ENCODE measurements around the gene GNPDA1.

Gene GNPDA1

DNA sequence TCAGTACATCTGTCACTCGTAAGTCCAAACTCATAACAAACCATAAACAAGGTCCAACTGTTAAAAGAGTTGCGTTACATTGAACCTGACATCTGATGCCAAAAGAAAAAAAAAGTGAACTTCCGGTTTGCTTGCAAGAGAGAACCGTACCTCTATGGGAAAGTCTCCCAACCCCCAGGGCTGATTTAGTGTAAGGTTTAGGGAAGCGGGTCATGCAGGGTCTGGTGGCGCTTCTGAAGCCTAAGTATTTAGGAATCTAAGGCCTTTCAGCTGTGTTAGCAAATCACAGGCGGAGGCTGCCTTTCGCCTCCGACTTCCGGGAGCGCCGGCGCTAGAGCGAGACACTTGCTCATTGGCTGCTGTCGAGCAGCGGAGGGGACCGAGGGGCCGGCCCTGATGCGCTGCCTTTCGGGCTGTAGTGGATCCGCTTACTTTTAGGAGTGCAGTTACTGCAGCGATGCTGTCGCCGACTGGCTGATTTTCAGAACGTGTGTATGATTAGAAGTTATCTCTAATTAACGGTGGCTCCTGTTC, 12.0 kb upstream of the GNPDA1 start:
- DNase-seq, result peak; percentile 92

DNA sequence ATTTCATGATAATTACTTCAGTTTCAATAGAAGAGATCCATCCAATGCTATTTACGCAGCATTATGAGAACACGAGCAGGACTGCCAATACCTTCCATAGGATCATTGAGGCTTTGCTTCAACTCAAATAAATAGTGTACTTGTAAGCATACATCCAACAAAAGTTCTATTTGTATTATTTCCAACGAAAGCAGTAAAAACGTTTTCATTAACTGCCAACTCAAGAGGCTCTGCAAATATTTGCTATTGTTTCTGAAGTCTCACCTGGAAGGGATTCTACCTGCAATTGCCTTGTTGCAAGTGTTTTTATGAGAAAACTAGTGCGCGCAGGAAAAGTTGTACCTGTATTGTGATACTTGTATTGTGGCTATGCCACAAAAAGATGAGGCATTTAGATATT, 11.0 kb upstream of the GNPDA1 start:
- H3K36me3 ChIP-seq (ENCODE audit: insufficient read depth, low read length), result no peaks in the 10 kb centered on the region
- peak overlapping the region; percentile 69 for H3K4me2 ChIP-seq (ENCODE audit: insufficient read depth, low read length)
- no peak for TF ChIP-seq EZH2 (IDR thresholded peaks at IDR 0.05; ENCODE audit: borderline replicate concordance, low read depth, low read length, severe bottlenecking)
- TF ChIP-seq CTCF (IDR thresholded peaks at IDR 0.05; ENCODE audit: borderline replicate concordance, extremely low read depth, low read length, poor library complexity, severe bottlenecking), result no peak
- no peak overlapping the region for H3K27ac ChIP-seq (ENCODE audit: low read length)
- H3K79me2 ChIP-seq (ENCODE audit: insufficient read depth, low read length), result no peaks in the 10 kb centered on the region
- DNase-seq (no peak), ATAC-seq (ENCODE audit: insufficient read depth, low read depth) (no peak)
- H4K20me1 ChIP-seq (ENCODE audit: insufficient read depth, low read length), result no peaks in the 10 kb centered on the region
- no peaks in the 10 kb centered on the region for H3K27me3 ChIP-seq (ENCODE audit: insufficient read depth, low read length, poor library complexity)
- H3K4me3 ChIP-seq (ENCODE audit: low read depth in 1 of 2, low read length in 2 of 2), result no peak overlapping the region
- H3K9ac ChIP-seq (ENCODE audit: low read depth, low read length), result peak overlapping the region; percentile 63; the same call in 1 of the 2 replicates
- peak overlapping the region; percentile 95 for H2AFZ ChIP-seq (ENCODE audit: low read depth, low read length)
- peaks cover 20% of the 10 kb centered on the region for H3K4me1 ChIP-seq (ENCODE audit: insufficient read depth, low read length)
- H3K9me3 ChIP-seq (ENCODE audit: insufficient read depth, low read length, severe bottlenecking), result peaks cover 4% of the 10 kb centered on the region

More for the DNA sequence above, 12.0 kb upstream of the GNPDA1 start:
- H4K20me1 ChIP-seq (ENCODE audit: insufficient read depth, low read length), result no peaks in the 10 kb centered on the region
- H3K4me1 ChIP-seq (ENCODE audit: insufficient read depth, low read length), result peaks cover 20% of the 10 kb centered on the region
- ATAC-seq (ENCODE audit: insufficient read depth, low read depth), result peak; percentile 100
- peak overlapping the region; percentile 69 for H3K4me2 ChIP-seq (ENCODE audit: insufficient read depth, low read length)
- peak overlapping the region; percentile 21 to 53; a peak in 3 of 4 replicates for H3K4me3 ChIP-seq (ENCODE audit: low read depth in 1 of 2, low read length in 2 of 2)
- peak overlapping the region; percentile 95 for H2AFZ ChIP-seq (ENCODE audit: low read depth, low read length)
- TF ChIP-seq EZH2 (IDR thresholded peaks at IDR 0.05; ENCODE audit: borderline replicate concordance, low read depth, low read length, severe bottlenecking) (no peak), CTCF (IDR thresholded peaks at IDR 0.05; ENCODE audit: borderline replicate concordance, extremely low read depth, low read length, poor library complexity, severe bottlenecking) (no peak)
- H3K79me2 ChIP-seq (ENCODE audit: insufficient read depth, low read length), result no peaks in the 10 kb centered on the region
- no peaks in the 10 kb centered on the region for H3K36me3 ChIP-seq (ENCODE audit: insufficient read depth, low read length)
- H3K27ac ChIP-seq (ENCODE audit: low read length), result peak overlapping the region; percentile 91
- H3K9ac ChIP-seq (ENCODE audit: low read depth, low read length), result peak overlapping the region; percentile 63
- peaks cover 4% of the 10 kb centered on the region for H3K9me3 ChIP-seq (ENCODE audit: insufficient read depth, low read length, severe bottlenecking)
- H3K27me3 ChIP-seq (ENCODE audit: insufficient read depth, low read length, poor library complexity), result no peaks in the 10 kb centered on the region

DNA sequence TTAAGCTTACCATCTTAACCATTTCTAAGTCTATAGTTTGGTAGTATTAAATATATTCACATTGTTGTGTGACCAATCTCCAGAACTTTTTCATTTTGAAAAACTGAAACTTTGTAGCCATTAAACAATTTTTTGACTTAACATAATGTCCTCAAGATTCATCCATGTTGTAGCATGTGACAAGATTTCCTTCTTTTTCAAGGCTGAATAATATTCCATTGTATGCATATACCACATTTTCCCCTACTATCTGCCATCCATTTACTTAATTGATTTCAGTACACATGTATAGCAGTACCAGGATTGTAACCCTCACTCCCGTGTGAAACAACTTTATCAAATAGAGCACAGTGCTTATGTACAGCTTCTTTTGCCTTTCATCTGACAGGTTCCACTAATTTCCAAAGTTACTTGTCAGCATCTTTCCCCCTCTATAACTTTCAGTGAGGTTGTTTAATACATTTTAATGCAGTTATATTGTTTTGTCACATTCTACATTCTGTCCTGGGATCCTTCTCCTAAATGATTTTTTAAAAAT, 7.4 kb upstream of the GNPDA1 start:
- Histone ChIP-seq H2AFZ (ENCODE audit: low read depth, low read length) (no peak overlapping the region), H3K4me3 (ENCODE audit: low read depth in 1 of 2, low read length in 2 of 2) (no peak overlapping the region), H3K36me3 (ENCODE audit: insufficient read depth, low read length) (no peaks in the 10 kb centered on the region), H3K27me3 (ENCODE audit: insufficient read depth, low read length, poor library complexity) (no peaks in the 10 kb centered on the region), H3K4me1 (ENCODE audit: insufficient read depth, low read length) (peaks cover 31% of the 10 kb centered on the region), H4K20me1 (ENCODE audit: insufficient read depth, low read length) (no peaks in the 10 kb centered on the region), H3K27ac (ENCODE audit: low read length) (no peak overlapping the region), H3K4me2 (ENCODE audit: insufficient read depth, low read length) (no peak overlapping the region), H3K79me2 (ENCODE audit: insufficient read depth, low read length) (no peaks in the 10 kb centered on the region), H3K9ac (ENCODE audit: low read depth, low read length) (no peak overlapping the region), H3K9me3 (ENCODE audit: insufficient read depth, low read length, severe bottlenecking) (peaks cover 4% of the 10 kb centered on the region)
- no peak for TF ChIP-seq EZH2 (IDR thresholded peaks at IDR 0.05; ENCODE audit: borderline replicate concordance, low read depth, low read length, severe bottlenecking)
- no peak for TF ChIP-seq CTCF (IDR thresholded peaks at IDR 0.05; ENCODE audit: borderline replicate concordance, extremely low read depth, low read length, poor library complexity, severe bottlenecking)
- DNase-seq, result no peak
- no peak for ATAC-seq (ENCODE audit: insufficient read depth, low read depth)

All from DND-41 (cell line).